Neuronal stem cell (in vitro differentiated cells): ENCODE measurements around the gene PEMT. TPM values are rescaled to one million over a fixed set of nuclear protein-coding genes. Genes with fewer than 3 reads are reported as not detected.

ENCODE experiments used
- DNase-seq: peaks from one replicate; pipeline ENCODE4 v3.0.0-alpha.2; 2013; ENCODE audit warnings: low spot score
- H2AFZ ChIP-seq: one replicate; pipeline ENCODE4 v1.6.1; 2013; ENCODE audit warnings: mild to moderate bottlenecking, low read length, inconsistent platforms
- H2AK5ac ChIP-seq: 2 replicates; pipeline ENCODE4 v1.6.1; 2013; ENCODE audit warnings: low read depth, mild to moderate bottlenecking, inconsistent platforms, low read length, moderate library complexity, mixed read lengths
- H2BK120ac ChIP-seq: 2 replicates; pipeline ENCODE4 v1.6.1; 2013; ENCODE audit warnings: low read depth, mild to moderate bottlenecking, inconsistent platforms, low read length, moderate library complexity, mixed read lengths
- H2BK12ac ChIP-seq: one replicate; pipeline ENCODE4 v1.6.1; 2013; ENCODE audit warnings: low read length, inconsistent platforms
- H2BK15ac ChIP-seq: 2 replicates; pipeline ENCODE4 v1.6.1; 2013; ENCODE audit warnings: mild to moderate bottlenecking, low read length, inconsistent platforms, mixed read lengths
- H2BK5ac ChIP-seq: one replicate; pipeline ENCODE4 v1.6.1; 2013; ENCODE audit warnings: inconsistent platforms, mild to moderate bottlenecking, low read length, moderate library complexity
- H3K14ac ChIP-seq: one replicate; pipeline ENCODE4 v1.6.1; 2013; ENCODE audit warnings: low read length, inconsistent platforms
- H3K18ac ChIP-seq: 2 replicates; pipeline ENCODE4 v1.6.1; 2013; ENCODE audit warnings: low read length, inconsistent platforms
- H3K23ac ChIP-seq: 2 replicates; pipeline ENCODE4 v1.6.1; 2013; ENCODE audit warnings: low read depth, mild to moderate bottlenecking, mixed read lengths, low read length, inconsistent platforms; ENCODE audit not compliant: poor library complexity
- H3K27ac ChIP-seq: replicated peaks from 3 replicates; pipeline ENCODE4 v1.5.1; 2013; ENCODE audit warnings: low read length, inconsistent platforms
- H3K27me3 ChIP-seq, 3 experiments: 2 replicates each; pipeline ENCODE4 v1.6.1; 2013; ENCODE audit warnings: low read length in 3 of 3, mild to moderate bottlenecking in 2 of 3, inconsistent platforms in 1 of 3, low read depth in 1 of 3, mixed read lengths in 1 of 3, moderate library complexity in 1 of 3; ENCODE audit not compliant: control insufficient read depth in 3 of 3, insufficient read depth in 3 of 3
- H3K36me3 ChIP-seq, 2 donors: replicated peaks in 1 of 2; 2 replicates each; pipeline ENCODE4 v1.6.1; 2013; ENCODE audit warnings: low read length in 2 of 2; ENCODE audit not compliant: control insufficient read depth in 2 of 2, insufficient read depth in 2 of 2
- H3K4ac ChIP-seq: 2 replicates; pipeline ENCODE4 v1.6.1; 2013; ENCODE audit warnings: inconsistent platforms, mild to moderate bottlenecking, low read length, moderate library complexity
- H3K4me1 ChIP-seq, 2 donors: 1 replicate in 1 of 2; 2 replicates in 1 of 2; pipeline ENCODE4 v1.6.1; 2013; ENCODE audit warnings: low read length in 2 of 2, low read depth in 1 of 2; ENCODE audit not compliant: control insufficient read depth in 2 of 2, insufficient read depth in 1 of 2
- H3K4me2 ChIP-seq: one replicate; pipeline ENCODE4 v1.6.1; 2013; ENCODE audit warnings: mild to moderate bottlenecking, low read length, inconsistent platforms; ENCODE audit not compliant: insufficient read depth, poor library complexity, severe bottlenecking
- H3K4me3 ChIP-seq, 2 donors: 2 replicates each; pipeline ENCODE4 v1.5.1; 2013; ENCODE audit warnings: low read length in 2 of 2, mild to moderate bottlenecking in 2 of 2, inconsistent platforms in 1 of 2, moderate library complexity in 1 of 2
- H3K79me1 ChIP-seq: one replicate; pipeline ENCODE4 v1.6.1; 2013; ENCODE audit warnings: low read depth, mild to moderate bottlenecking, inconsistent platforms, low read length, moderate library complexity
- H3K9ac ChIP-seq: one replicate; pipeline ENCODE4 v1.6.1; 2013; ENCODE audit warnings: mild to moderate bottlenecking, low read depth, low read length, inconsistent platforms; ENCODE audit not compliant: poor library complexity
- H3K9me3 ChIP-seq, 2 donors: replicated peaks in 1 of 2; 2 replicates each; pipeline versions ENCODE3 to v1.6.1; 2013; ENCODE audit warnings: low read length in 2 of 2, mild to moderate bottlenecking in 2 of 2, inconsistent platforms in 1 of 2, low read depth in 1 of 2, mixed read lengths in 1 of 2, moderate library complexity in 1 of 2; ENCODE audit not compliant: control insufficient read depth in 2 of 2, insufficient read depth in 1 of 2
- H4K8ac ChIP-seq: one replicate; pipeline ENCODE4 v1.6.1; 2013; ENCODE audit warnings: low read depth, mild to moderate bottlenecking, inconsistent platforms, low read length, moderate library complexity
- H4K91ac ChIP-seq: one replicate; pipeline ENCODE4 v1.6.1; 2013; ENCODE audit warnings: low read length, low read depth, mild to moderate bottlenecking, inconsistent platforms; ENCODE audit not compliant: poor library complexity
- WGBS, 2 donors: extraction: QIAGEN DNeasy Blood & Tissue Kit; methylation state at CpG; one replicate each; pipeline ENCODE4 v1.1.7; 2013; ENCODE audit warnings: missing lambda C conversion rate in 2 of 2, mixed read lengths in 1 of 2; ENCODE audit not compliant: insufficient read length in 2 of 2, insufficient replicate concordance in 1 of 2; ENCODE audit errors: extremely low coverage in 2 of 2; 5-methylcytosine and 5-hydroxymethylcytosine counted together
- small RNA-seq: library from polyadenylated mRNA; stranded (forward); fragments of <200 nt; extraction: miRNeasy Mini kit (QIAGEN cat#:217004); gene quantifications from one replicate; pipeline ENCODE3, GENCODE V24; 2013; ENCODE audit not compliant: insufficient read depth

Gene PEMT

DNA sequence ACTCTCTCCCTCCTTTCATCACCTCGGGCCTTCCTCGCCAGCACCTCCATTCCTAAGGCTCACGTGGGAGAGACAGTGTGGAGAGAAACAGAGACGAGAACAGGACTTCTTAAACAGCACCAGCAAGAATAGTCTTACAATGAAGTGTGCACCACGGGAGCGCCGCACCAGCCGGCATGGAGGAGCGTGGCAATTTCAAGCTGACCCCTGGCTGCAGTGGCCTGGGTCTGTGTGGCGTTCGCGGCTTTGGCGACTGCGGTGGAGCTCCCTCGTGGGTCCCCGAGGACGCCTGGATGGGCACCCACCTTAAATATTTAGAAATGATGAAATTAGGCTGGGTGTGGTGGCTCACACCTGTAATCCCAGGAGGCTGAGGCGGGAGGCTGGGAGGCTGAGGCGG is 135.3 kb downstream of the PEMT start:
- peaks cover 0 to 3% of the 10 kb centered on the region in 2 donors for H3K9me3 ChIP-seq
- no peak overlapping the region for H2BK120ac ChIP-seq
- no peaks in the 10 kb centered on the region for H3K4me1 ChIP-seq
- no peak overlapping the region for H4K8ac ChIP-seq
- no peak overlapping the region for H3K4me3 ChIP-seq
- H2BK15ac ChIP-seq, result no peak overlapping the region
- no peak overlapping the region for H3K4ac ChIP-seq
- no peak overlapping the region for H2BK5ac ChIP-seq
- H4K91ac ChIP-seq, result no peak overlapping the region
- no peak overlapping the region for H3K14ac ChIP-seq
- no CpG with 5 or more reads among the region's 19 CpGs for WGBS, 2 donors
- H3K27me3 ChIP-seq, result no peaks in the 10 kb centered on the region
- H2AK5ac ChIP-seq, result no peak overlapping the region
- H3K36me3 ChIP-seq, result no peaks in the 10 kb centered on the region
- no peaks in the 10 kb centered on the region for H3K79me1 ChIP-seq
- no peak overlapping the region for H3K9ac ChIP-seq
- H3K23ac ChIP-seq, result no peak overlapping the region
- H3K4me2 ChIP-seq, result no peak overlapping the region
- no peak overlapping the region for H2AFZ ChIP-seq
- no peak for DNase-seq
- peak overlapping the region; percentile 27 for H3K18ac ChIP-seq
- no peak overlapping the region for H3K27ac ChIP-seq
- peak overlapping the region; percentile 30 for H2BK12ac ChIP-seq

Small RNA genes lying within 50 kb of the gene (small RNA-seq; reads per million reads assigned to genes)
- gene RF00019 (not detected), gene RNU6-468P (not detected)
